Endothelial cell of umbilical vein (primary cell): ENCODE measurements around the gene MANEAL. TPM values are rescaled to one million over a fixed set of nuclear protein-coding genes. Genes with fewer than 3 reads are reported as not detected.

Experiments used
- BruUV-seq: library from RNA; stranded (reverse); fragments of 400-500 nt; replicated peaks from 2 replicates; lab custom pipeline; 2021; lab: Mats Ljungman, UMichigan
- CTCF ChIA-PET: fragments of 300-600, 350-600 bp; sonication (Branson Sonifier 250); formaldehyde crosslinking; loops from one replicate; lab custom pipeline; 2021; ENCODE audit warnings: antibody characterized with exemption, inconsistent platforms; lab: Charles Lee
- POLR2A ChIA-PET: fragments of 300-600, 350-600 bp; sonication (Branson Sonifier 250); formaldehyde crosslinking; loops from one replicate; lab custom pipeline; 2021; ENCODE audit warnings: antibody characterized with exemption, inconsistent platforms; lab: Charles Lee
- DNase-seq: peaks from one replicate; pipeline ENCODE4 v3.0.0-alpha.2; 2011; ENCODE audit warnings: low read depth, low spot score
- FAIRE-seq: peaks from 2 replicates; lab custom pipeline; 2011; peaks lifted over from hg19 to GRCh38; lab: Jason Lieb, UNC
- H2AFZ ChIP-seq: 2 replicates; pipeline ENCODE4 v1.6.0; 2012; ENCODE audit warnings: low read depth, low read length, control low read depth, inconsistent platforms
- H3K27ac ChIP-seq: 2 replicates; pipeline ENCODE4 v1.5.1; 2011; ENCODE audit warnings: low read depth, mild to moderate bottlenecking, control low read depth, low read length, moderate library complexity; ENCODE audit not compliant: insufficient read depth
- H3K27me3 ChIP-seq, 2 experiments: 2 replicates each; pipeline versions ENCODE4 v1.6.0 to v1.6.1; 2011; ENCODE audit warnings: low read length in 2 of 2, mixed read lengths in 1 of 2; ENCODE audit not compliant: control insufficient read depth in 2 of 2, insufficient read depth in 2 of 2
- H3K36me3 ChIP-seq, 2 experiments: 2 replicates in 1 of 2; 3 replicates in 1 of 2; pipeline ENCODE4 v1.5.1; 2011; ENCODE audit warnings: low read length in 2 of 2, mild to moderate bottlenecking in 1 of 2, moderate library complexity in 1 of 2; ENCODE audit not compliant: control insufficient read depth in 2 of 2, insufficient read depth in 2 of 2; ENCODE audit errors: extremely low read depth in 1 of 2
- H3K4me1 ChIP-seq: 3 replicates; pipeline ENCODE4 v1.5.1; 2011; ENCODE audit warnings: mild to moderate bottlenecking, low read length; ENCODE audit not compliant: control insufficient read depth, insufficient read depth; ENCODE audit errors: extremely low read depth
- H3K4me2 ChIP-seq: 2 replicates; pipeline ENCODE4 v1.6.1; 2011; ENCODE audit warnings: low read length, control low read depth, mixed read lengths; ENCODE audit not compliant: insufficient read depth
- H3K4me3 ChIP-seq, 3 experiments: fragments of 200-600 bp in 1 of 3; sonication (generic), shearing (Covaris generic) in 1 of 3; replicated peaks in 1 of 3; 2 replicates each; pipeline ENCODE4 v1.5.1; 2011 to 2016; ENCODE audit warnings: control low read depth in 3 of 3, low read length in 3 of 3, mild to moderate bottlenecking in 2 of 3, inconsistent platforms in 1 of 3, low read depth in 1 of 3, moderate library complexity in 1 of 3; ENCODE audit not compliant: insufficient read depth in 1 of 3
- H3K79me2 ChIP-seq: 2 replicates; pipeline ENCODE4 v1.6.0; 2012; ENCODE audit warnings: low read length, inconsistent platforms; ENCODE audit not compliant: control insufficient read depth, insufficient read depth
- H3K9ac ChIP-seq: replicated peaks from 2 replicates; pipeline ENCODE3; 2011; ENCODE audit warnings: low read length, control low read depth; ENCODE audit not compliant: insufficient read depth; ENCODE audit errors: extremely low read depth
- H3K9me1 ChIP-seq: replicated peaks from 3 replicates; pipeline ENCODE4 v1.6.0; 2011; ENCODE audit warnings: mild to moderate bottlenecking, low read length; ENCODE audit not compliant: control insufficient read depth, insufficient read depth; ENCODE audit errors: extremely low read depth
- H3K9me3 ChIP-seq: replicated peaks from 2 replicates; pipeline ENCODE4 v1.5.1; 2012; ENCODE audit warnings: low read length, inconsistent platforms; ENCODE audit not compliant: control insufficient read depth, insufficient read depth
- H4K20me1 ChIP-seq: replicated peaks from 2 replicates; pipeline ENCODE3; 2011; ENCODE audit warnings: mild to moderate bottlenecking, low read length; ENCODE audit not compliant: control insufficient read depth, insufficient read depth; ENCODE audit errors: extremely low read depth
- CTCF ChIP-seq, 2 donors: IDR thresholded peaks; 1 replicate in 1 of 2; 2 replicates in 1 of 2; pipeline ENCODE4 v1.5.1; 2011; ENCODE audit warnings: low read length in 2 of 2, mild to moderate bottlenecking in 2 of 2, moderate library complexity in 2 of 2, control low read depth in 1 of 2, inconsistent platforms in 1 of 2, low read depth in 1 of 2; ENCODE audit not compliant: insufficient read depth in 1 of 2; ENCODE audit errors: extremely low read depth in 1 of 2
- EZH2 ChIP-seq: IDR thresholded peaks from 2 replicates; pipeline ENCODE4 v1.6.1; 2012; ENCODE audit warnings: borderline replicate concordance, low read depth, mild to moderate bottlenecking, moderate library complexity, low read length, inconsistent platforms; ENCODE audit not compliant: severe bottlenecking
- FOS ChIP-seq: IDR thresholded peaks from 2 replicates; pipeline ENCODE4 v1.6.1; 2011; ENCODE audit warnings: mild to moderate bottlenecking, low read length, moderate library complexity, borderline replicate concordance; ENCODE audit not compliant: insufficient read depth
- GATA2 ChIP-seq: IDR thresholded peaks from 2 replicates; pipeline ENCODE4 v1.7.0; 2011; ENCODE audit warnings: low read depth, mild to moderate bottlenecking, moderate library complexity, mixed read lengths, low read length; ENCODE audit not compliant: insufficient read length, insufficient read depth
- JUN ChIP-seq: IDR thresholded peaks from 2 replicates; pipeline ENCODE4 v1.6.1; 2011; ENCODE audit warnings: borderline replicate concordance, low read depth; ENCODE audit not compliant: insufficient read length, insufficient read depth
- MAX ChIP-seq: IDR thresholded peaks from 2 replicates; pipeline ENCODE4 v1.6.1; 2011; ENCODE audit not compliant: insufficient read depth, insufficient read length
- MYC ChIP-seq: IDR thresholded peaks from one replicate; pipeline ENCODE4 v1.6.1; 2011; ENCODE audit warnings: mild to moderate bottlenecking, low read depth, low read length
- POLR2A ChIP-seq: IDR thresholded peaks from 2 replicates; pipeline ENCODE4 v1.6.1; 2012; ENCODE audit warnings: low read depth, mild to moderate bottlenecking, control low read depth, low read length
- POLR2AphosphoS5 ChIP-seq: IDR thresholded peaks from 2 replicates; pipeline ENCODE4 v1.6.1; 2012; ENCODE audit warnings: low read depth, mild to moderate bottlenecking, control low read depth, low read length, moderate library complexity; ENCODE audit not compliant: insufficient read depth
- dilution Hi-C: fragments of 300-500 bp; cut with MboI; formaldehyde crosslinking; loops from one replicate; pipeline ENCODE4 v1.15.0; 2019; ENCODE audit warnings: low sequenced_read_pairs; ENCODE audit not compliant: extremely low pct_ligation_motif_present
- intact Hi-C: fragments of 100-400 bp; cut with micrococcal nuclease; formaldehyde crosslinking; loops from one replicate; pipeline ENCODE4 v1.10.0; 2022
- polyA plus RNA-seq, 4 experiments: library from polyadenylated mRNA; depleted of rRNA in 3 of 4; stranded (reverse) in 3 of 4; unstranded in 1 of 4; fragments of >200 nt; gene quantifications; 2 replicates each; pipeline versions ENCODE4 v1.2.1 to v1.2.3, GENCODE V29; 2011 to 2012; ENCODE audit warnings: missing spikeins in 1 of 4
- total RNA-seq: library from RNA; stranded (reverse); gene quantifications from 2 replicates; pipeline ENCODE4 v1.2.3, GENCODE V29; 2021

MANEAL gene
- total and polyA plus RNA-seq, 2 donors (not counting 3 experiments of a cell fraction or from before 2014, with no cell fraction given): 0.66 to 1.3 TPM

- dilution Hi-C loops: no loop called here
- Histone ChIP-seq H3K4me3 (no peak overlapping the region), H4K20me1 (no peaks in the 10 kb centered on the region), H3K9me3 (no peaks in the 10 kb centered on the region), H3K4me2 (no peak overlapping the region), H3K9ac (no peak overlapping the region), H3K36me3 (no peaks in the 10 kb centered on the region), H3K4me1 (no peaks in the 10 kb centered on the region), H2AFZ (no peak overlapping the region), H3K27ac (no peak overlapping the region), H3K27me3 (peaks cover 25 to 33% of the 10 kb centered on the region in 2 experiments), H3K9me1 (no peaks in the 10 kb centered on the region), H3K79me2 (no peaks in the 10 kb centered on the region)
- POLR2A ChIA-PET: no interaction called here
- BruUV-seq: no TSS peak
- CTCF ChIA-PET: interaction anchor here (1.3 kb wide), 1 partner anchor 9 kb away, joined by 3 read pairs; the partner anchor contains the start of gene EPHA10
- no peak for TF ChIP-seq CTCF (IDR thresholded peaks at IDR 0.05; ENCODE audit: extremely low read depth in 1 of 2, insufficient read depth in 1 of 2, low read depth in 1 of 2, low read length in 2 of 2)
- TF ChIP-seq GATA2: no peak
- TF ChIP-seq MYC: no peak
- no peak for TF ChIP-seq POLR2A
- no peak for TF ChIP-seq EZH2
- DNase-seq: no peak
- intact Hi-C loops: no loop called here
- FAIRE-seq: no peak
These were observed 37.6 kb upstream of the MANEAL start for GRCh38 chr1:37755951-37756560.

GRCh38 chr1:37759451-37759850 is 34.2 kb upstream of the MANEAL start:
- ChIA-PET CTCF (no interaction called here), POLR2A (no interaction called here)
- Histone ChIP-seq H3K4me1 (no peaks in the 10 kb centered on the region), H3K9ac (no peak overlapping the region), H4K20me1 (no peaks in the 10 kb centered on the region), H3K79me2 (no peaks in the 10 kb centered on the region), H3K27me3 (peaks cover 10 to 15% of the 10 kb centered on the region in 2 experiments), H3K9me1 (no peaks in the 10 kb centered on the region), H3K36me3 (no peaks in the 10 kb centered on the region), H3K27ac (no peak overlapping the region), H3K4me2 (no peak overlapping the region), H2AFZ (no peak overlapping the region), H3K4me3 (no peak overlapping the region), H3K9me3 (no peaks in the 10 kb centered on the region)
- FAIRE-seq: no peak
- intact Hi-C loops (no loop called here), dilution Hi-C loops (no loop called here)
- no peak for DNase-seq
- BruUV-seq: no TSS peak
- no peak for TF ChIP-seq EZH2
- no peak for TF ChIP-seq MAX
- no peak for TF ChIP-seq FOS
- TF ChIP-seq GATA2: no peak
- no peak for TF ChIP-seq POLR2A
- TF ChIP-seq POLR2AphosphoS5: no peak
- TF ChIP-seq JUN: no peak
- no peak for TF ChIP-seq CTCF (IDR thresholded peaks at IDR 0.05; ENCODE audit: extremely low read depth in 1 of 2, insufficient read depth in 1 of 2, low read depth in 1 of 2, low read length in 2 of 2)
- no peak for TF ChIP-seq MYC
